ENCODE data around the gene SLC35F4. TPM values are rescaled to one million over a fixed set of nuclear protein-coding genes. Genes with fewer than 3 reads are reported as not detected.

SLC35F4 gene
- total and polyA plus RNA-seq, 2 donors (not counting 1 experiment from before 2014, with no cell fraction given): not detected

GRCh38 chr14:57870686-57871457 is 5.0 kb upstream of the SLC35F4 start:
- no peaks in the 10 kb centered on the region for H4K20me1 ChIP-seq (ENCODE audit: control insufficient read depth, insufficient read depth, low read length, poor library complexity, severe bottlenecking)
- H3K79me2 ChIP-seq (ENCODE audit: control insufficient read depth, insufficient read depth, low read length): no peaks in the 10 kb centered on the region
- H3K27ac ChIP-seq (ENCODE audit: low read length in 2 of 2): no peak overlapping the region
- WGBS (ENCODE audit: insufficient coverage): 13% methylated on average over 1 of the region's 3 CpGs
- H3K4me2 ChIP-seq (replicated peaks; ENCODE audit: low read depth, low read length, poor library complexity, severe bottlenecking): no peak overlapping the region
- H3K4me3 ChIP-seq (ENCODE audit: control extremely low read depth in 1 of 5, extremely low read depth in 1 of 5, insufficient read depth in 1 of 5, low read depth in 2 of 5, low read length in 4 of 5): no peak overlapping the region
- no peak for ATAC-seq (ENCODE audit: low read depth)
- no peaks in the 10 kb centered on the region for H3K36me3 ChIP-seq (replicated peaks in 1 of 2; ENCODE audit: control extremely low read depth in 1 of 2, control insufficient read depth in 1 of 2, extremely low read depth in 1 of 2, insufficient read depth in 2 of 2, low read length in 1 of 2)
- H3K9ac ChIP-seq (ENCODE audit: low read length): no peak overlapping the region
- POLR2A ChIA-PET: no interaction called here
- CTCF ChIA-PET: interaction anchor here (0.6 to 1.2 kb wide), 2 partner anchors 8 to 147 kb away, joined by 3 to 4 read pairs; no protein-coding TSS in a partner anchor
- peaks cover 0 to 4% (median 0%) of the 10 kb centered on the region in 3 donors for H3K9me3 ChIP-seq (ENCODE audit: control extremely low read depth in 1 of 3, control insufficient read depth in 2 of 3, insufficient read depth in 1 of 3, low read length in 2 of 3)
- intact Hi-C loops (cut with micrococcal nuclease): no loop called here
- Mint-ChIP-seq H3K4me3 (no peak overlapping the region), H3K27ac (no peak overlapping the region), H3K27me3 (peaks cover 28% of the 10 kb centered on the region), H3K9me3 (ENCODE audit: insufficient read depth) (no peaks in the 10 kb centered on the region), H3K4me1 (no peaks in the 10 kb centered on the region)
- no peaks in the 10 kb centered on the region for H3K4me1 ChIP-seq (ENCODE audit: control insufficient read depth in 2 of 2, insufficient read depth in 2 of 2, low read length in 2 of 2)
- H2AFZ ChIP-seq (ENCODE audit: insufficient read depth, low read depth, low read length, poor library complexity, severe bottlenecking): no peak overlapping the region
- TF ChIP-seq EZH2 (IDR thresholded peaks at IDR 0.05; ENCODE audit: borderline replicate concordance, insufficient read depth, low read depth, low read length, poor library complexity, severe bottlenecking) (no peak), CTCF (IDR thresholded peaks at IDR 0.05) (no peak)
- no peak for DNase-seq
- H3K27me3 ChIP-seq (replicated peaks in 1 of 4; ENCODE audit: control extremely low read depth in 1 of 4, control insufficient read depth in 3 of 4, insufficient read depth in 4 of 4, low read length in 3 of 4): peaks cover 0 to 14% (median 4%) of the 10 kb centered on the region in 4 experiments

- POLR2A ChIA-PET: no interaction called here
- H4K20me1 ChIP-seq (ENCODE audit: control insufficient read depth, insufficient read depth, low read length, poor library complexity, severe bottlenecking): no peaks in the 10 kb centered on the region
- H3K79me2 ChIP-seq (ENCODE audit: control insufficient read depth, insufficient read depth, low read length): no peaks in the 10 kb centered on the region
- no peak overlapping the region for H3K9ac ChIP-seq (ENCODE audit: low read length)
- ATAC-seq (ENCODE audit: low read depth) (no peak), DNase-seq (no peak)
- no peak for TF ChIP-seq CTCF (IDR thresholded peaks at IDR 0.05)
- CTCF ChIA-PET: interaction anchor here (0.8 to 1.2 kb wide), 2 partner anchors 10 to 14 kb away, joined by 3 read pairs; no protein-coding TSS in a partner anchor
- peaks cover 0 to 4% (median 0%) of the 10 kb centered on the region in 3 donors for H3K9me3 ChIP-seq (ENCODE audit: control extremely low read depth in 1 of 3, control insufficient read depth in 2 of 3, insufficient read depth in 1 of 3, low read length in 2 of 3)
- H2AFZ ChIP-seq (ENCODE audit: insufficient read depth, low read depth, low read length, poor library complexity, severe bottlenecking): no peak overlapping the region
- no peaks in the 10 kb centered on the region for H3K9me3 Mint-ChIP-seq (ENCODE audit: insufficient read depth)
- H3K36me3 ChIP-seq (replicated peaks in 1 of 2; ENCODE audit: control extremely low read depth in 1 of 2, control insufficient read depth in 1 of 2, extremely low read depth in 1 of 2, insufficient read depth in 2 of 2, low read length in 1 of 2): no peaks in the 10 kb centered on the region
- H3K4me2 ChIP-seq (replicated peaks; ENCODE audit: low read depth, low read length, poor library complexity, severe bottlenecking): no peak overlapping the region
- peaks cover 0 to 21% (median 5%) of the 10 kb centered on the region in 4 experiments for H3K27me3 ChIP-seq (replicated peaks in 1 of 4; ENCODE audit: control extremely low read depth in 1 of 4, control insufficient read depth in 3 of 4, insufficient read depth in 4 of 4, low read length in 3 of 4)
- H3K4me3 ChIP-seq (ENCODE audit: control extremely low read depth in 1 of 5, extremely low read depth in 1 of 5, insufficient read depth in 1 of 5, low read depth in 2 of 5, low read length in 4 of 5): no peak overlapping the region
- H3K4me1 ChIP-seq (ENCODE audit: control insufficient read depth in 2 of 2, insufficient read depth in 2 of 2, low read length in 2 of 2): no peaks in the 10 kb centered on the region
- H3K27ac ChIP-seq (ENCODE audit: low read length in 2 of 2): no peak overlapping the region
- H3K4me1 Mint-ChIP-seq: no peaks in the 10 kb centered on the region
- no peak overlapping the region for H3K4me3 Mint-ChIP-seq
- intact Hi-C loops (cut with micrococcal nuclease): no loop called here
- H3K27ac Mint-ChIP-seq: no peak overlapping the region
- H3K27me3 Mint-ChIP-seq: peaks cover 29% of the 10 kb centered on the region
Observed at GRCh38 chr14:57869617-57870016, 3.7 kb upstream of the SLC35F4 start.
